GM19468 (cell line): ENCODE data around the gene PTPRH.

Experiments
- ATAC-seq: cut with Tn5 transposase; IDR thresholded peaks from one replicate; pipeline ENCODE4 v1.9.1; 2021; ENCODE audit warnings: mild to moderate bottlenecking, moderate library complexity, moderate number of reproducible peaks; ENCODE audit not compliant: unreplicated experiment; ENCODE audit errors: extremely low read depth

Gene PTPRH

GRCh38 chr19:55136399-55137102 is 72.8 kb downstream of the PTPRH start:
- no peak for ATAC-seq

- no peak for ATAC-seq
These were observed 74.6 kb downstream of the PTPRH start for GRCh38 chr19:55134736-55135135.

GRCh38 chr19:55133639-55134444 is 75.5 kb downstream of the PTPRH start:
- no peak for ATAC-seq

- no peak for ATAC-seq
These were observed 76.7 kb downstream of the PTPRH start for GRCh38 chr19:55132453-55133129.

- ATAC-seq: no peak
These were observed 77.9 kb downstream of the PTPRH start for GRCh38 chr19:55131421-55131820.
